Measurements from ENCODE around the gene DMRT3. TPM values are rescaled to one million over a fixed set of nuclear protein-coding genes. Genes with fewer than 3 reads are reported as not detected.

DMRT3 gene
- total and polyA plus RNA-seq, 9 of the 15 experiments (the other 6 are each of a cell fraction or from before 2014, with no cell fraction given): not detected

DNA sequence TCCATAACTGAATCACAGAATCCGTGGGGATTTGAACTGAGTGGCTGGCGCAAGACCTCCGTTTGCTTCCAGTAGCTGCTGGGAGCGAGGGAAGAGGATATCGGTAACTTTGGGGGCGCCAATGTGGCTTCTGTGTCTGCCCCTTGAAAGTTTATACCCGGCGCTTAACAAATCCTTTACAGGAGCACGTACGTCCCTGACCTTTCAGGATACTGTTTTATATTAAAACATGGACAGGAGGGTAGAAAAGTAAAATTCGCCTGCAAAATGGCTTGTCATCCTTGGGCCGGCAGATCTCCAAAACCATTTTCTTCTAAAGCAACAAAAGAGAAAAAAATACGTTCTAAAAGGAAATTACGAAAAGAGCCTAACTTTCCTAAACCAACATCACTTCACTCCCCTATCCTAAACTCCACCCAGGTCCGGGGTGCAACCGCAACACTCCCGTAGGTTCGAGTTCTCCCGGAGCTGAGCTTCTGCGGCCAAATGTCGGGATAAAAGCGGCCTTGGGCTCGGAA is 656 bp upstream of the DMRT3 start:
- Histone ChIP-seq H3K4me3 (no peak overlapping the region), H3K27me3 (ENCODE audit: control insufficient read depth in 2 of 2, insufficient read depth in 2 of 2, low read length in 2 of 2) (peaks cover 0 to 36% of the 10 kb centered on the region in 2 experiments; a peak in 2 of 5 replicates), H3K79me2 (ENCODE audit: control insufficient read depth, insufficient read depth, low read length) (no peaks in the 10 kb centered on the region), H3K36me3 (ENCODE audit: control insufficient read depth, insufficient read depth, low read length) (no peaks in the 10 kb centered on the region), H4K20me1 (replicated peaks; ENCODE audit: control insufficient read depth, insufficient read depth, low read length) (no peaks in the 10 kb centered on the region), H2AFZ (ENCODE audit: low read depth, low read length) (no peak overlapping the region), H3K27ac (ENCODE audit: extremely low read depth, low read depth, low read length) (no peak overlapping the region), H3K9me1 (ENCODE audit: control insufficient read depth, insufficient read depth, low read length) (no peaks in the 10 kb centered on the region), H3K4me1 (replicated peaks in 1 of 2; ENCODE audit: control insufficient read depth in 2 of 2, insufficient read depth in 2 of 2, low read length in 2 of 2) (no peaks in the 10 kb centered on the region; a peak in 1 of 5 replicates), H3K4me2 (ENCODE audit: insufficient read depth, low read length) (no peak overlapping the region), H3K9me3 (replicated peaks; ENCODE audit: control insufficient read depth, insufficient read depth, low read depth, low read length) (no peaks in the 10 kb centered on the region), H3K9ac (ENCODE audit: insufficient read depth in 1 of 2, low read depth in 2 of 2, low read length in 2 of 2) (no peak overlapping the region)
- CTCF ChIA-PET (ENCODE audit: low intra/inter-chr PET ratio): no interaction called here
- BruUV-seq (replicated peaks): no TSS peak
- DNase-seq (ENCODE audit: extremely low read depth in 1 of 4, low spot score in 3 of 4): no peak
- in situ Hi-C loops (cut with MboI) (no loop called here), intact Hi-C loops (cut with micrococcal nuclease) (no loop called here)
- WGBS (ENCODE audit: insufficient coverage, low coverage, missing lambda C conversion rate): 6% methylated on average over 19 of the region's 23 CpGs
- POLR2A ChIA-PET: no interaction called here
- no peak for ATAC-seq
- no peak for FAIRE-seq
- TF ChIP-seq ZFP36 (IDR thresholded peaks at IDR 0.05; ENCODE audit: low read depth, low read length, partially characterized antibody): no peak
- no peak for TF ChIP-seq SP1 (CRISPR knock-in tag; IDR thresholded peaks at IDR 0.05)
- TF ChIP-seq ZNF77 (CRISPR knock-in tag; IDR thresholded peaks at IDR 0.05): no peak
- TF ChIP-seq RBM34 (IDR thresholded peaks at IDR 0.05; ENCODE audit: borderline replicate concordance, insufficient read depth, low read length): no peak
- no peak for TF ChIP-seq DDX20 (tag; IDR thresholded peaks at IDR 0.05; ENCODE audit: low read depth)
- no peak for TF ChIP-seq SOX6 (IDR thresholded peaks at IDR 0.05)
- TF ChIP-seq SMARCB1 (IDR thresholded peaks at IDR 0.05; ENCODE audit: insufficient read length, low read depth): no peak
- no peak for TF ChIP-seq CBX2 (IDR thresholded peaks at IDR 0.05; ENCODE audit: insufficient read depth, low read length, poor library complexity, severe bottlenecking)
- TF ChIP-seq RAD21 (CRISPR knock-in tag; conservative IDR thresholded peaks at IDR 0.05 in 1 of 2, IDR thresholded peaks at IDR 0.05 in 1 of 2): no peak
- TF ChIP-seq ELF2 (CRISPR knock-in tag; IDR thresholded peaks at IDR 0.05): no peak
- TF ChIP-seq TBP (optimal IDR thresholded peaks at IDR 0.05; ENCODE audit: low read depth, low read length): no peak
- TF ChIP-seq RB1 (IDR thresholded peaks at IDR 0.05; ENCODE audit: low read depth): no peak
- no peak for TF ChIP-seq U2AF1 (optimal IDR thresholded peaks at IDR 0.05; ENCODE audit: low read depth, low read length)
- TF ChIP-seq GABPB1 (CRISPR knock-in tag; IDR thresholded peaks at IDR 0.05): no peak
- TF ChIP-seq PURB (CRISPR knock-in tag; IDR thresholded peaks at IDR 0.05; ENCODE audit: low read depth): no peak

Data from K562 (cell line).